ENCODE results near the gene HBQ1.
"Not testable (repeated sequence)": the region's sequence is repeated elsewhere in the genome, so short reads cannot be mapped to it uniquely, and the experiment has no call there.

HBQ1 gene

DNA sequence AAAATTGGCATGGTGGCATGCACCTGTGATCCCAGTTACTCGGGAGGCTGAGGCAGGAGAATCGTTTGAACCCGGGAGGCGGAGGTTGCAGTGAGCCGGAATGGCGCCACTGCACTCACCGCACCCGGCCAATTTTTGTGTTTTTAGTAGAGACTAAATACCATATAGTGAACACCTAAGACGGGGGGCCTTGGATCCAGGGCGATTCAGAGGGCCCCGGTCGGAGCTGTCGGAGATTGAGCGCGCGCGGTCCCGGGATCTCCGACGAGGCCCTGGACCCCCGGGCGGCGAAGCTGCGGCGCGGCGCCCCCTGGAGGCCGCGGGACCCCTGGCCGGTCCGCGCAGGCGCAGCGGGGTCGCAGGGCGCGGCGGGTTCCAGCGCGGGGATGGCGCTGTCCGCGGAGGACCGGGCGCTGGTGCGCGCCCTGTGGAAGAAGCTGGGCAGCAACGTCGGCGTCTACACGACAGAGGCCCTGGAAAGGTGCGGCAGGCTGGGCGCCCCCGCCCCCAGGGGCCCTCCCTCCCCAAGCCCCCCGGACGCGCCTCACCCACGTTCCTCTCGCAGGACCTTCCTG lies at the start of gene HBQ1:
Gene HBQ1 (plus strand): TSS at position 359 of the 575 bp plus-strand sequence. CDS start 28 bp downstream, at position 387.
- DNase-seq: no peak

DNA sequence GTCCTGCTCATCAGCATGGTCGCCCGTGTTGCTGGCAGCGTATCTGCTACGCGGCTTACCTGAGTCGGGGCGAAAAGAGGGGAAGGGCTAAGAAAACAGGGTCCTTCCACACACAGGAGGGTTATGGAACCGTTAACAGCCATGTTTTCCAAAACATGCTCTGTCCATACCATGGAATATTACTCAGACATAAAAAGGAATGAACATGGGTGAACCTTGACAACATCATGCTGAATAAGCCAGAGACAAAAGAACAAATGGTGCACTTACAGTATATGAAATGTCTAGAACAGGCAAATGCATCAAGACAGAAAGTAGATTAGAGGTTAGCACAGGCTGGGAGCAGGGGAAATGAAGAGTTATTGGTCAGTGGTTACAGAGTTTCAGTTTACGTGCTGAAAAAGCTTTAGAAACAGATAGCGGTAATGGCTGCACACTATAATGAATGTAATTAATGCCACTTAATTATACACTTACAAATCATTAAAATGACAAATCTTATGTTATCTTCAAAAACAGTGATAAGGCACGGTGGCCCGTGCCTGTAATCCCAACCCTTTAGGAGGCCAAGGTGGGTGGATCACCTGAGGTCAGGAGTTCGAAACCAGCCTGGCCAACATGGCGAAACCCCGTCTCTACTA lies 49.6 kb upstream of the HBQ1 start:
- no peak for DNase-seq

DNA sequence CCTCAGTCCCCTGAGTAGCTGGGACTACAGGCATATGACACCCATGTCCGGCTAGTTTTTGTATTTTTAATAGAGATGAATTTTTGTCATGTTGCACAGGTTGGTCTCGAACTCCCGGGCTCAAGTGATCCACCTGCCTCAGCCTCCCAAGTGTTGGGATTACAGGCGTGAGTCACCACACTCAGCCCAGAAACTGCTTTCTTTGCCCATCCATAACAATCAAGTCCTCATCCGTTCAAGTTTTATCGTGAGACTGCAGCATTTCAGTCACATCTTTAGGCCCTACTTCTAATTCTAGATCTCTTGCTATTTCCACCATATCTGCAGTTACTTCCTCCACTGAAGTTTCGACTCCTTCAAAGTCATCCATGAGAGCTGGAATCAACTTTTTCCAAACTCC lies 48.1 kb upstream of the HBQ1 start:
- DNase-seq: no peak

DNA sequence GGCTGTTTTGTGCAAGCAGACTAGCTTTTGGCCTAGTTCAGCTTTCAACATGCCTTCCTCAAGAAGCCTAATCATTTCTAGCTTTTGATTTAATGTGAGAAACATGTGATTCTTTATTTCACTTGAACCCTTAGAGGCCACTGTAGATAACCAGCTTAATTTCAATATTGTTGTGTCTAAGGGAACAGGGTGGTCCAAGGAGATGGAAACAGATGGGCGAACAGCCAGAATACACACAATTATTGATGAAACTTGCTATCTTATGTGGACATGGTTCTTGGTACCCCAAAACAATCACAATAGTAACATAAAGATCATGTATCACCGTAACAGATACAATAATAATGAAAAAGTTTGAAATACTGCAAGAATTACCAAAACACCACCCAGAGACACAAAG lies 46.5 kb upstream of the HBQ1 start:
- DNase-seq: no peak

DNA sequence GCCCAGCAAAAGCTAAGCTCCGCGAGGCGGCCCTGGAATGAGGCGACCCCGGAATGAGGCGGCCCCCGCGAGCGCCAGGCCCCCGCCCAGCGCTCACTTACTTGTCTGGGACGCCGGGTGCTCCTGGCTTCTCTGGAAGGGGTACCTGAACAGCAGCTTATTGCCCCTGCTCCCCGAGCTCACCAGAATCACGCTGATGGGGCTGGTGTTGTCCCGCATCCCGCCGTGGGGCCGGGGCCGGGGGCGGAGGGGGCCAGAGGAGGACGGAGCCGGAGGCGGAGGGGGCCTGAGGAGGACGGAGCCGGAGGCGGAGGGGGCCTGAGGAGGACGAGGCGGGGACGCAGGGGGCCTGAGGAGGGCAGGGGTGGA lies 42.2 kb upstream of the HBQ1 start:
- DNase-seq: no peak

DNA sequence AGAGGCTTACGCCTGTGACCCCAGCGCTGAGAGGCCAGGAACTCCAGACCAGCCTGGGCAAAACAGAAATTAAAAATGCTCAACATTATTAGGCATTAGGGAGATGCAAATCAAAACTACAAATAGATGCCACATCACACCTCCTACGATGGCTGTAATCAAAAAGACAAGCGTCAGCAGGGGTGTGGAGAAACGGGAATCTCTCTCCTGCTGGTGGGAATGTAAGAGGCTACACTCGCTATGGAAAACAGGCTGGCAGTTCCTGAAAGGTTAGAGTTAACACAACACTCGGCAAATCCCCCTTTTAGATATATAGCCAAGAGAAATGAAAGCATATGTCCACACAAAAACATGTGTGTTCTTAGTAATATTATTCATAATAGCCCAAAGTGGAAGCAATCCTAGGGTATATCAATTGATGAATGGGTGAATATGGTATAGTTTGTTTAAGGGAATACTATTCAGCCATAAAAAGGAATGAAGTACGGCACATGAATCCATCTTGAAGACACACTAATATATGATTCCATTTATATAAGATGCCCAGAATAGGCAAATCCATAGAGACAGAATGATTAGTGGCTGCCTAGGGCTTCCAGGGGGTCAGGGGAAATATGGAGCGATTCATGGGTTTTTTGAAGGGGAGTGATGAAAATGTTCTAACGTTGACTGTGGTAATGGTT lies 39.9 kb upstream of the HBQ1 start:
- no peak for DNase-seq

DNA sequence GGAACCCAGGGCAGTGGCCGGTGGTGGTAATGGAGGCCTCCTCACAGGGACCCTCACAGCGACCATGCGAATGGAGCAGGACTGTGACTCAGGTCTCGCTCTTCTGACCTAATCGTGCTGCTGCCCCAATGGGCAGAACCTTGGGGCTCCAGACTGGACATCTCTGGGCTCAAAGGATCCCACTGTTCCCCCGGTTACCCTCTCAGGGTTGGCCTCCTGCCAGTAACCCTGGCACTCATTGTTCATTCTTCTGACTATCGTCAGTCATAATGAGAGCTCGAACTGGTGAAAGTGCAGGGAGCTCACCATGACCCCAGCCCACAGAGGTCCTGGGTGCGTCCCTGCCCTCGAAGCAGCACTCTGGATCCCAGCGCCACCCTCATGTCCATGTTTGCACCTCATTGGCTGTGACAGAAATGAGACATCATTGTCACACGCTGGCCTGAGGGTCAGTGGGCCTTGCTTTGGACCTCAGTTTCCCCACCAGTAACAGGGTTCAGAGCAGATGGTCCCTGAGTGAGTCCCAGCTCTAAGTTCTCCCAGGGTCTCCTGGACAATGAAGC lies 37.8 kb upstream of the HBQ1 start:
- DNase-seq: no peak

DNA sequence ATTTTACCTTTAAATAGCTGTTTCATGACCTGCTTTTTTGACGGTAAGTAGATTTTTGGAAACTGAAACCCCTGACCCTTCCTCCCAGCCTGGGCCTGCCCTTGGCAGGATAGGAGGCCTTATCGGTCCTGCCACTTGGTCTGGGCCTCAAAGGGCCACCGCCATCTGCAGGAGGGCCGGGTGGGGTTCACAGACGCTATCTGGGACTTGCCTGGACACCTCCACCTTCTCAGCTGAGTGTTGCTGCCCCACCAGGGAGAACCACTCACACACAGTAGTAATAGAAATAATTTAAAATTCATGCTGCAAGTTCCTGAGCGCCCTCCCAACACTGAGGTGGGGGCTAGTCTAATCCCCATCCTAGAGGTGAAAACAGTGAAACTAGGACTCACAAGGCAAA lies 37.2 kb upstream of the HBQ1 start:
- DNase-seq: no peak

DNA sequence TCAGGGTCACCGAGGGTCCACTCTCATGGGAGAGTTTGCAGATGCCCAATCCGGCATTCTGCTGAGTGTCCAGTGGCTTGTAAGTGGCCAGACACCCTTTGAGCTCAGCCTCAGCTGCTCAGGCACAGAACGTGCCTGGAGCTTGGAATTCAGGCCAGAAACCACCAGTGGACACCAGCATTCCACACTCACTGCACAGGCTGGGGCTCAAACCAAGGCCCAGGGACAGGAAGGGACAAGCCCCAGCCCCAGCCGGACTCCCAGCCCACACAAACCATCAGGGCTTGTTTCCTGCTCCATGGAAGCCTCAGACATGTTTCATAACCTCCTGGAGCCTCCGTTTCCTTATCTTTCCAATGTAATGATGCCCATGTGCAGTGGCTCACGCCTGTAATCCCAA lies 36.8 kb upstream of the HBQ1 start:
- DNase-seq: no peak

DNA sequence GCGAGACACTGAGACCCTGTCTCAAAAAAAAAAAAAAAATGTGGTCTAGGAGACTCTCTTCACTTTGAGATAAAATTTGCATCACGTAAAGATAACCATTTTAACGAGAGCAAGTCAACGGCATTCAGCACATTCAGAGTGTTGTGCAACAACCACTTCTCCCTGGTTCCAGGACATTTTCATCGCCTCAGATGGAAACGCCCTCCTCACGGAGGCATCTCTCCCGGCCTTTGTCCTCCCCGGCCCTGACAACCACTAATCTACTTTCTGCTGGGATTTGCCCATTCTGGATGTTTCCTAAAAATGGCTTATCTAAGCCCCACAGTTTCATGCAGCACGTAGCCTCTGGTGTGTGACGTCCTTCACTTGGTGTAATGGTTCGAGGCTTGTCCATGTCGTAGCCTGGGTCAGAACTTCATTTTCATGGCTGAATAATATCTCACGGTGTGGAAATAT lies 35.4 kb upstream of the HBQ1 start:
- no peak for DNase-seq

DNA sequence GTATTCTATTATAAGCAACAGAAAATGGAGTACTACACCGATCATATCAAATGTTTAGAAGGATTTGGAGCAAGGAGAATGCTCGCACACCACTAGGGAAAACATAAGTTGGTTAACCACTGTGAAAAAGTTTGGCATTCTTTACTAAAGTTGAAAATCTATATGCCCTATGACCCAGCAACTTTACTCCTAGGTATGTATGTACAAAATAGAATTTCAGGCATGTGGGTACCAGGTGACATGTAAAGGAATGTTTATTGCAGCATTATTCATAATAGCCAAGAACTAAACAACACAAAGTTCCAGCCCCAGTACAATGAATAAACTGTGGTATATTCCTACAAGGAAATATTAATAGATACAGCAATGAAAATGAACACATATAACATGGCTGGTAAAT lies 33.6 kb upstream of the HBQ1 start:
- no peak for DNase-seq

DNA sequence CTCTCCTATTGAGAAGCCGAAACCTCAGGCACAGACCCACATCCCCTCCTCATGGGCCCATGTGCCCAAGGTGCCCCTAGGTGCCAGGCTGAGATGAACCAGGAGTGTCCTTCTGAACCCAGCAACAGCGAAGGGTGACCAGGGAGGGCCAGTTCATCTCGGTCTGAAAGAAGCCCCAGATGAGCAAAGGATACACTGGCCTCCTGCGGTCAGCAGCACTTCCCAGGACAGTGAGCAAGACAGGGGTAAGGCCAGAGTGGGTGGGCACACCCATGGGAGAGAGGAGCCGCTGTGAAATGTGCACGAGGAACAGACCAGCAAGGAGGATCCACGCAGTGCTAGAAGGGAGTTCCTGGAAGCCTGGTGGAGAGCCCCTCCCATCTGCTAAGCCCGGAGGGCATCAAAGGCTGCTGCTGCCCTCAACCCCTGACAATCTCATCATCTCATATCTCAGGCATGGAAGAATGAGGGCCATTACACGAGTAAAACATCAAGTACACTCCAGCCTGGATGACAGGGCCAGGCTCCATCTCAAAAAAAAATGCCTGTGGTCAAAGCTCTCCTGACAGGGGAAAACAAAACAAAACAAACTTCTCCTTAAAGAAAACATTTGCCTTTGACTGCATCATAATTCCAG lies 31.1 kb upstream of the HBQ1 start:
- DNase-seq: peak; percentile 78

DNA sequence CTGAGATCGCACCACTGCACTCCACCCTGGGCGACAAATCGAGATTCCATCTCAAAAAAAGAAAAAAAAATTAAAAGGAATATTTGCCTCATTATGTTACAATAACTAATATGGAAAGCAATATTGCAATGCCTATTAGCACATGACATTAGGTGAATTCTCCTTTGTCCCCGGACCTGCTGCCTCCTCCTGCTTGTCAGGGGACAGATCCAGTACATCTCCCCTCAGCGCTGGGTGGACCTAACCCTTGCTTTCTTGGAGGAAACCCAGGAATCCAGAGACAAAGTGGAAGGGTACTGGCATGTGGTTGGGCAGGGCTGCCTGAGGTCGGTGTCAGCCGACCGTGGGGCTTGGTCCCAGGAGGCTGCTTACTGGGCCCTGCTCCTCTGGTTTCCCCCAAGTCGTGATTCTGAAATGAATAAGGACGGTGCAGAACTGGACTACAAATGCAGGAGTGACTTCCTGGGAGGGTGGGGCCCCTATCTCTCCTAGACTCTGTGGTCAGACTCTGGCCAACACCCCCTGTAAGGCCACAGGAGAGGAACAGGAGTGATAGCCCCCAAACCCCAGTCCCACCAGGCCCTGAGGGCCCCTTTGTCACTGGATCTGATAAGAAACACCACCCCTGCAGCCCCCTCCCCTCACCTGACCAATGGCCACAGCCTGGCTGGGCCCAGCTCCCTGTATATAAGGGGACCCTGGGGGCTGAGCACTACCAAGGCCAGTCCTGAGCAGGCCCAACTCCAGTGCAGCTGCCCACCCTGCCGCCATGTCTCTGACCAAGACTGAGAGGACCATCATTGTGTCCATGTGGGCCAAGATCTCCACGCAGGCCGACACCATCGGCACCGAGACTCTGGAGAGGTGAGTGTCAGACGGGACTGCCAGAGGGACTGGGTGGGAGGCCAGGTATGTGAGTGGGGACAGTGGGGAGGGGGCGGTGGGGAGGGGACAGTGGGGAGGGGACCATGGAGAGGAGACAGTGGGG lies 27.8 kb upstream of the HBQ1 start, which contains the start of gene HBZ:
Gene HBZ (plus strand): TSS at position 504 of the 988 bp plus-strand sequence. CDS start 266 bp downstream, at position 770.
- no peak for DNase-seq

DNA sequence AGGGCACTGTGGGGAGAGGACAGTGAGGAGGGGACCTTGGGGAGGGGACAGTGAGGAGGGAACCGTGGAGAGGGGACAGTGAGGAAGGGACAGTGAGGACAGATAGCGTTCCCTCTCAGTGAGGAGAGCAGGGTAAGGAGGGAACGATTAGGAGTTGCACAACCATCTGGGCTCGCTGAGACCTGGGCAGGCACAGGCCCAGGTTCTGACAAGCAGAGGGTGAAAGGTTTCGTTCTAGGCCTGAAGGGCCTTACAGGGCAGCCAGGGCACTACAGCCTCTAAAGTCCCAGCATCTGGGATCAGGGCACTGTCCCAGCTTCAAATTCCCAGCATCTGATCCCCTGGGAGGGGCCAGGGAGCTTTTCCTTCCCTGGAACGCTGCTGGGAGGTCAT lies 27.1 kb upstream of the HBQ1 start:
- not testable (repeated sequence) for DNase-seq

DNA sequence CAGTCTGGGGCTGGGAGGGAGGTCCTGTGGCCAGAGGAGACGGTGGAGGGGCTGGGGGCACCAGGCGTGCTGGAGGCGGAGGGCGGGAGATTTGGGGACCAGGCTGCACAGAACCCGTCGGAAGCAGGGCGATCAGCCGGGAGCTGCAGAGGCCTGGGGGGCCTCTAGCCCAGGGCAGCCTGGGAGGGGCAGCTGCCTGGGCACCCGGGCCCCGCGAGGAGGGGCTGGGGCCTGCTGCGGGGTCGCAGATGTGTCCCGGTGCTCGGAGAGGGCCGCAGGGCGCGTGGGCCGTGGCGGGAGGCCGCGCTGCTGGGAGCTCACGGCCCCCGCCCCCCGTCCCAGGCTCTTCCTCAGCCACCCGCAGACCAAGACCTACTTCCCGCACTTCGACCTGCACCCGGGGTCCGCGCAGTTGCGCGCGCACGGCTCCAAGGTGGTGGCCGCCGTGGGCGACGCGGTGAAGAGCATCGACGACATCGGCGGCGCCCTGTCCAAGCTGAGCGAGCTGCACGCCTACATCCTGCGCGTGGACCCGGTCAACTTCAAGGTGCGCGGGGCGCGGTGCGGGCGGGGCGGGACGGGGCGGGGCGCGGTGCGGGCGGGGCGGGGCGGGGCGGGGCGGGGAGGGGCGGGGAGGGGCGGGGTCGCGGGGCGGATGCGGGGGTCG lies 26.6 kb upstream of the HBQ1 start:
- DNase-seq: not testable (repeated sequence)

DNA sequence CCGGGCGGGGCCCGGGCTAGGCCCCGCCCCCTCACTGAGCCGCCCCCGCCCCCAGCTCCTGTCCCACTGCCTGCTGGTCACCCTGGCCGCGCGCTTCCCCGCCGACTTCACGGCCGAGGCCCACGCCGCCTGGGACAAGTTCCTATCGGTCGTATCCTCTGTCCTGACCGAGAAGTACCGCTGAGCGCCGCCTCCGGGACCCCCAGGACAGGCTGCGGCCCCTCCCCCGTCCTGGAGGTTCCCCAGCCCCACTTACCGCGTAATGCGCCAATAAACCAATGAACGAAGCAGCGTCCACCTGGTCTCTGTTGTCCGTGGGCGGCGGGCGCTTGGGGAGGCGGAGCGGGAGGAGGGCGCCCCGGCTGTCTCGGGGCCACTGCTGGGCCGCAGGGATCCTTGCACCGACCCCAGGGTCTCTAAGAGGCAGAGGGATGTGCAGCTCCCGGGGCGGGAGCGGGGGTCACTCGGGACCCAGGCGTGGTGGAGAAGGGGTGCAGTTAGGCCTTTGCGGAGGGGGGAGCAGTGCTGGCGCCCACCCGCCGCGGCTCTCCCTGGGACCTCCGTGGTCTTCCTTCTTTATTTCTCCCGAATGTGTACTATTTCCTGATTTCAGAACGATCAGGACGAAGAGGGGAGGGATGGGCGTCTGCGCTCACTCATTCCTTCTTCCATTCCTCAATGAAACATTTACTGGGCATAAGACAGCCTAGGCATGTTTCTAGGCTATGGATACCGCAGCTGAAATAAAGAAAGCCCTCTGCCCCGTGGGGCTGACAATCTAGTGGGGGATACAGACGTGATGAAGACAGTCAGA lies 25.8 kb upstream of the HBQ1 start:
- DNase-seq: no peak

DNA sequence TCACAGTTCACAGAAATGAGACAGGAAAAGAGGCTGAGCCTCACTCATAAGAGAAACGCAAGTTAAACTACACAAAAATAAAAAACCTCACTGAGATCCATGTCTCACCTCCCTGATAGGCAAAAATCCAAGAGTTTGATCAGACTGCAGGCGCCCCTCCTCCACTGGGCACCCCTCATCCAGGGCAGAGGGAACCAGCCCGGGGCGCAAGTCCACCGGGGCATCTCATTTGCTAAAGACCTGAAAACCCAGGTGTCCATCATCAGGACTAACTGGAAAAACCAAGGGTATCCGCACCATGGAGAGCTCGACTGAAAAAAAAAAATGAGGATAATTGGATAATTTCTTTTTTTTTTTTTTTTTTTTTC lies 25.2 kb upstream of the HBQ1 start:
- no peak for DNase-seq

DNA sequence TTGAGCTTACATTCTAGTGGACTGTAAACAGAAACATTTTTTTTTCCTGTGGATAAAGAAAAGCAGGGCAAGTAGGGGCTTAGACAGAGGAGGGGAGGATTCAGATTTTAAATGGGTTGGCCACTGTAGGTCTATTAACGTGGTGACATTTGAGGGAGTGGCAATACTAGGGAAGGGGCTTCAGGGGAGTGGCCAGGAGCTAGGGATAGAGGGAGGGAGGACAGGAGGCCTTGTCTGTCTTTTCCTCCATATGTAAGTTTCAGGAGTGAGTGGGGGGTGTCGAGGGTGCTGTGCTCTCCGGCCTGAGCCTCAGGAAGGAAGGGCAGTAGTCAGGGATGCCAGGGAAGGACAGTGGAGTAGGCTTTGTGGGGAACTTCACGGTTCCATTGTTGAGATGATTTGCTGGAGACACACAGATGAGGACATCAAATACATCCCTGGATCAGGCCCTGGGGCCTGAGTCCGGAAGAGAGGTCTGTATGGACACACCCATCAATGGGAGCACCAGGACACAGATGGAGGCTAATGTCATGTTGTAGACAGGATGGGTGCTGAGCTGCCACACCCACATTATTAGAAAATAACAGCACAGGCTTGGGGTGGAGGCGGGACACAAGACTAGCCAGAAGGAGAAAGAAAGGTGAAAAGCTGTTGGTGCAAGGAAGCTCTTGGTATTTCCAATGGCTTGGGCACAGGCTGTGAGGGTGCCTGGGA lies 21.0 kb upstream of the HBQ1 start:
- no peak for DNase-seq

DNA sequence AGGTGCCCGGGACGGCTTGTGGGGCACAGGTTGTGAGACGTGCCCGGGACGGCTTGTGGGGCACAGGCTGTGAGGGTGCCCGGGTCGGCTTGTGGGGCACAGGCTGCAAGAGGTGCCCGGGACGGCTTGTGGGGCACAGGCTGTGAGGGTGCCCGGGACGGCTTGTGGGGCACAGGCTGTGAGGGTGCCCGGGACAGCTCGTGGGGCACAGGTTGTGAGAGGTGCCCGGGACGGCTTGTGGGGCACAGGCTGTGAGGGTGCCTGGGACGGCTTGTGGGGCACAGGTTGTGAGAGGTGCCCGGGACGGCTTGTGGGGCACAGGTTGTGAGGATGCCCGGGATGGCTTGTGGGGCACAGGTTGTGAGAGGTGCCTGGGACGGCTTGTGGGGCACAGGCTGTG lies 20.0 kb upstream of the HBQ1 start:
- not testable (repeated sequence) for DNase-seq

DNA sequence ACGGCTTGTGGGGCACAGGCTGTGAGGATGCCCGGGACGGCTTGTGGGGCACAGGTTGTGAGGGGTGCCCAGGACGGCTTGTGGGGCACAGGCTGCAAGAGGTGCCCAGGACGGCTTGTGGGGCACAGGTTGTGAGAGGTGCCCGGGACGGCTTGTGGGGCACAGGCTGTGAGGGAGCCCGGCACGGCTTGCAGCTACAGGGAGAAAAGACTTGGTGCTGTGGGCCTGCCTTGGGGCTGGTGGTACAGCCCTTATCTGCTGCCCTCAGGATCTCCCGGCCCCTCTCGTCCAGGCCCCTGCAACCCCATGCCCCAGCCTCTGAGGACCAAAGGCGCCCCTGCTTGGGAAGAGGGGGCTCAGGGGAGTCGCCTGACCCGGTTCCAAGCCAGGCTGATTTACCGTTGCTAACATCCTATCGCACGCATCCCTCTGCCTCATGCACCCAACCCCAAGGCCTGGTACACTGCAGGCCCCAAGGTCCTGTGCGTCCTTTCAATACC lies 19.5 kb upstream of the HBQ1 start:
- DNase-seq: no peak

Measured in DMS79 (cell line).